NCI-H2107 treated with DMSO at 0.1 percent for 48 hours (cell line): ENCODE measurements around the gene MTMR11.
"Not testable (repeated sequence)": the region's sequence is repeated elsewhere in the genome, so short reads cannot be mapped to it uniquely, and the experiment has no call there.

ENCODE experiments used
- DNase-seq: peaks from one replicate; lab custom pipeline; 2025; ENCODE audit not compliant: unreplicated experiment; lab: John Stamatoyannopoulos, UW

Gene MTMR11

DNA sequence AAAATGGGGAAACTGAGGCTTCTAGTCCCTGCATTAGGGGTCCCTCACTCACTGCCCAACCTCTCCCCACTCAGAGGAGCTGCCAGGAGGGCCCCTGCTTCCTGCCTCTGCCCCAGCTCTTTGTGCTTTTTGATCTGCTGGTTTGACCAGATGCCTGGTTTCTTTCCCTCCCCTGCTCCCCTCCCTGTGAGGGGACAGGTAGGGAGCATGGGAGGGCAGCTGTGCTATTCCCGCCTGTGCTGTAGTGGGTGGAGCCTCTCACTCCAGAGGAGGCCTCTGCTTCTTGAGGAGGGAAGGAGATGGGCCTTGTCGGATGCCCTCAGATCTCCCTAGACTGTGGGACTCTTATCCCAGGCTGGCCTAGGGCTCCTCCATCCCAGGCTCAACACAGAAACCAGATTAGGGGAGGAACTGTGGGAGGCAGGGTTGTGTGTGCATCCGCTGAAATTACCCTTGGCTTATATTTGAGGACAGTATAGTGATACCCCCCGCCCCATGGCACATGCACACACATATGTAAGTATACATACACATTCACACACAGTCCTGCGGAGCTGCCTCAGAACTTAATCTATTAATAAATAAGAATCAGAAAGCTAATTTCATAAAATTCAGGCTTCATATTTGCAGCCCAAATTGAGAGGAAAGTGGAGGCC, 32.7 kb downstream of the MTMR11 start:
- DNase-seq = no peak

DNA sequence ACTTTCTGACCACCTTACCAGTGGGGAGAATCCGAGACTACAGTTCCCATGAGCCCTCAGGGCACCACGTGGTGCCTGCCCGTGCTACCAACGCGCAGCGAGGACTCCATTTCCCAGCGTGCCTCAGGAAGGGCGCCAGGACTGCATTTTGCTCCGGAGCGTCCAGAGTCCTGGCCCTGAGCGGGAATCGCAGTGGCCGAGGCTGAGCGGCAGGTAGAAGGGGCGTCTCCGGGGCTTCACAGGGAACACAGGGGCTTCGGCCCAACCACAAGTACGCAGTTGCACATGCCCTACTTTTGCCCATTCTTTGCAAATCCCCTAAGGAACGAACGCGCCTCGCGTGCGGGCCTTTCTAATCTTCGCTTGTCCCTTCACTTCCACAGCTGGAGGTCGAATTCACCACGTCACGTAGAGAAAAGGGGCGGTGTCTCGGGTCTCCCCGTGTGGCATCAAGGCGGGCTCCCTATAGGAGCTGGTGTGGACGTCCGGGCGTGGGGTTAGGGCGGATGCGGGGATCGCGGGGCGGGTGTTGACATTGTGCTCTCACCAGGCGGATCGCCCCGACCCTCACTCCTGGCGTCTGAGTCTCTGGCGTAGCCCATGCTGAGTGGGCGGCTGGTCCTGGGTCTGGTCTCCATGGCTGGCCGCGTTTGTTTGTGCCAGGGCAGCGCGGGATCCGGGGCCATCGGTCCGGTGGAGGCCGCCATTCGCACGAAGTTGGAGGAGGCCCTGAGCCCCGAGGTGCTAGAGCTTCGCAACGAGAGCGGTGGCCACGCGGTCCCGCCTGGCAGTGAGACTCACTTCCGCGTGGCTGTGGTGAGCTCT, 37.0 kb downstream of the MTMR11 start, which contains the start of gene BOLA1:
TSS of gene BOLA1 (plus strand) at position 109 of the 825 bp plus-strand sequence. CDS start at position 601, 492 bp downstream.
- peak; percentile 89 for DNase-seq

DNA sequence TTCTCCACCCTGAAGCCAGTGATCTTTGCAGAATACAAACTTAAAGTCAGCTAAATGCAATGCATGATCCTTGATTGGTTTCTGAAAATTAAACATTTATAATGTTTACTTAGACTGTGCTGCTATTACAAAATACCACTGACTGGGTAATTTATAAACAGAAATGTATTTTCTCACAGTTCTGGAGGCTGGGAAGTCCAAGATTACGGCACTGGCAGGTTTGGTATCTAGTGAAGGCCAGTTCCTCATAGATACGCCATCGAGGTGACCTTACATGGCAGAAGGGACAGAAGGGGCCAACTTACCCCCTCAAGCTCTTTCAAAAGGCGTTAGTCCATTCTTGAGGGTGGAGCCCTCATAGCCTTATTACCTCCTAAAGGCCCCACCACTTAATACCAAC, 40.1 kb downstream of the MTMR11 start:
- DNase-seq = no peak

DNA sequence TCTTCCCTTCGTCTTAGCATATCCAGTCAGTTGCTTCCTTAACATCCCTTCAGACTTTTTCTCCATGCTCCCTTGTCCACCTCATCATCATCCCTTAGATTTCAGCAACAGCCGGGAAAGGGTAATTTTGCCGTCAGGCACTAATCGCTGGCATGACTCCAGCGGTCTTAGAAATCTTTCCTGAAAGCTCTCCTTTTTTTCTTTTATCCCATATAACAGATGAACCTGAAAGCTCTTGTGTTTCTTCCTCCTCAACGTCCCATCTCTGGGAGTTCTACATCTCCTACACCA, 47.7 kb downstream of the MTMR11 start:
- DNase-seq = no peak

DNA sequence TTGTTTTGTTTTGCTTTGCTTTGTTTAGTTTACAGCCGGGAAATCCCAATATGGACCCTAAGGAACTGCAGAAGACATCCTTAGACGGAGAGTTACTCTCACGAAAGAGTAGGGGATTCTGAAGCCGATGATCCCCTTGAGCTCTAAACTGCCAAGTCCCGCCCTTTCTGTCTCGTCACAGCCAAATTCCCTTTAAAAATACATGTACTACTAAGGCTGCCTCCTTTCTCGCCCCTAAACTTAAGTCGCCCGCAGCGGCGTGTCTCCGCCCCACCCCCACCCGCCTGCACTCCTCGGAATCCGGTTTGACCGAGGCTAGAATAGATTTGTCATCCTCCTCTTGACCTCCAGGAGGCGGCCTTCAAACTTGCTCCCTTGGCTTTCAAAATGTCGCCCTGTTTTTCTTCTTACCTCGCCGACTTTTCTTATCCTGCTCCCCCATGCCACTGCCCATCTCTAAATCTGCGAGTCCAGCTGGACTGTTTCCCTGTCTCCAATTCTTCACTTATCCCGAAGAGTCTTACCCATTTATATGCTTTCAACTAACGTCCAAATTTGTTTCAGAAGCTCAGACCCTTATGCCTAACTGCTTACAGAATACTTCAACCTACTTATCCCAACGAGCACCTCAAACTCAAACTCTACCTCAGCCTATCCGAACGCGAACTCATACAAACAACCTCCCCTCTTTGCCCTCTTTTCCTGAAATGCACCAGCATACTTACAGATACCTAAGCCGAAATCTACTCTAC, 48.3 kb downstream of the MTMR11 start:
- peak; percentile 94 for DNase-seq

DNA sequence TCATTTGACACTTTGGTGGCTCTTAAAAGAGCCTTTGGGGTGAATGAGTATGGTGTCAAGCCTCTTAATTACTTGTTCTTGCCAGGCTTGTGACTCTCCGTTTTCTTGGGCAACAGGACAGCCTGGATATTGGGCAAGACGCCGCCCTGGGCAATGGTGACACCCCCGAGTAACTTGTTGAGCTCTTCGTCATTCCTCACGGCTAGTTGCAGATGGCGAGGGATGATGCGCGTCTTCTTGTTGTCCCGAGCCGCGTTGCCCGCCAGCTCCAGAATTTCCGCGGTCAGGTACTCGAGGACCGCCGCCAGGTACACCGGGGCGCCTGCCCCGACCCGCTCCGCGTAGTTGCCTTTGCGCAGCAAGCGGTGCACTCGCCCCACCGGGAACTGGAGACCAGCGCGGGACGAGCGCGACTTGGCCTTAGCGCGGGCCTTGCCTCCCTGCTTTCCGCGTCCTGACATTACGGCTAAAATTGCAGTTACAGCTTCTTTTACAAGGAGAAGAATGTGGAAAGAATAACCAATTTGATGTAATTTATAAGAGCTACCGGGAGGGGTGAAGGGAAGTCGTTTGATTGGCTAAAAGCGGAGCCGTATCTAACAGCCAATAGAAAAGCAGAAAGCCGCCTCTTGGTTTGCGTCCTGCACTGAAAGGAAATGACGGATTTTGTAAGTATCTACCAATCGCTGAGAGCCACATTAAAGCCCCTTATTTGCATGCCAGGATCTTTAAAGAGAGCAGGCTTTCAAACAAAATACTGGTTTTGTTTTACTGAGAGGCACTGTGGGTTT, 49.0 kb downstream of the MTMR11 start:
- peak; percentile 99 for DNase-seq

DNA sequence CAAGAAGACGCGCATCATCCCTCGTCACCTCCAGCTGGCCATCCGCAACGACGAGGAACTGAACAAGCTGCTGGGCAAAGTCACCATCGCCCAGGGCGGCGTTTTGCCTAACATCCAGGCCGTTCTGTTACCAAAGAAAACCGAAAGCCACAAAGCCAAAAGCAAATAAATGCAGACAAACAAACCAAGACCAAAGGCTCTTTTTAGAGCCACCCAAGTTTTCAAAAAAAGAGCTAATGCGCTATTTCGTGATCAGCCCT, 49.6 kb downstream of the MTMR11 start:
- not testable (repeated sequence) for DNase-seq

DNA sequence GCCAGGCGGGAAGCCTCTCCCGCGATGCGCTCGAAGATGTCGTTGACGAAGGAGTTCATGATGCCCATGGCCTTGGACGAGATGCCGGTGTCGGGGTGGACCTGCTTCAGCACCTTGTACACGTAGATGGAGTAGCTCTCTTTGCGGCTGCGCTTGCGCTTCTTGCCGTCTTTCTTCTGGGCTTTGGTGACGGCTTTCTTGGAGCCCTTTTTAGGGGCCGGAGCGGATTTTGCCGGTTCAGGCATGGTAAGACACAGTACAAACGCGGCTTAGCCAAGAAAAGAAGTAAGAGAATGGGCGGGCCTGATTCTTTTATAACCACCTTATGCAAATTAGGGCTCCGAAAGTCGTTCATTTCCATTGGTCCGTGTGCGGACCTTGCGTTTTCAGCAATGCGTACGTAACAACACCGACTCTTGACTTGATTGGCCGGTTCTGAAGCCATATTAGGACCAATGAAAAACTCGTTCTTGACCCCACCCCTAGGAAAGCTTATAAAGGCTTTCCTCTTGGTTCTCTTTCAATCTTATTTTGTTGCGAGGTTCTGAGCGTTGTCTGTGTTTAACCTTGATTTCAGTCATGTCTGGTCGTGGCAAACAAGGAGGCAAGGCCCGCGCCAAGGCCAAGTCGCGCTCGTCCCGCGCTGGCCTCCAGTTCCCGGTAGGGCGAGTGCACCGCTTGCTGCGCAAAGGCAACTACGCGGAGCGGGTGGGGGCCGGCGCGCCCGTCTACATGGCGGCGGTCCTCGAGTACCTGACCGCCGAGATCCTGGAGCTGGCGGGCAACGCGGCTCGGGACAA, 50.1 kb downstream of the MTMR11 start:
- peak; percentile 99 for DNase-seq

DNA sequence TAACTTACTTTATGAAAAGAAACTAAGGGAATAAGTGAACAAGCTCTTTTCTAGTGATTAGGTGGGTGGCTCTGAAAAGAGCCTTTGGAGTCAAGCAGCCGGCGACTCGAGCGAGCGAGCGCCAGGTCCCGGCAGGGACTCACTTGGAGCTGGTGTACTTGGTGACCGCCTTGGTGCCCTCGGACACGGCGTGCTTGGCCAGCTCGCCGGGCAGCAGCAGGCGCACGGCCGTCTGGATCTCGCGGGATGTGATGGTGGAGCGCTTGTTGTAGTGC, 50.6 kb downstream of the MTMR11 start:
- DNase-seq = not testable (repeated sequence)

DNA sequence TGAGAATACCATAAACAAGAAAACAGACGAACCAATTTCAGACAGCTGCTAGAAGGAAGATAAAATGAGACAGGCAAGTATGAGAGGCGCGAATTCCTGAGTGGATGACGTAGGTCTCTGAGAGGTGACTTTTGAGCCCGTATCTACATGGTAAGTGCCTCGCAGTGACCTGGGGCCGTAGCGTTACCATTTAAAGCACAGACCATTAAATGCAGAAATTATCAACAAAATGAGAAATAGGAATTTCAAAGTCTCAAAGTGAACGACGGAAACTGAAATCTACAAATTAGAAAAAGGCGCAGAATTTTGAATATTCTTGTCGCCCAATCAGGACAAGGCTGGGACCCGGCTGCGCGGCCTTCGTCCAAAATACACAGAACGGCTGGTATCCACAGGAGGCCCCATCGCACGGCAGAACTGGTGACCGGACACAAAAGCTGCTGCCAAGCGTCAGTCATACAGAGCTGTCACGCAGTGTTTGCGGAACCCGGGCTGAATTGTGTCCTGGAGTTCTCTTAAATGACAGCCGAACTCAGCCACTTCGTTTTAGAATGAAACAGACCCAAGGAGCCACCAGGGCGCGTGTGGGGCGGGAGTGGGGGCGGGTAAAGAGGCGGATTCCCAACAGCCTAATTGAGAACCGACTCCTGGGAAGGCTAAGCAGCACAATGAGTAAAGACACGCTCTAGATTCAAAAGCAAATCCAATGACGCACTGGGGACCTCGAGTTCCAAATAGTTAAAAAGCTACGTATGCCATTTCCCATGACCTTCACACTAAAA, 51.1 kb downstream of the MTMR11 start:
- peak; percentile 92 for DNase-seq

DNA sequence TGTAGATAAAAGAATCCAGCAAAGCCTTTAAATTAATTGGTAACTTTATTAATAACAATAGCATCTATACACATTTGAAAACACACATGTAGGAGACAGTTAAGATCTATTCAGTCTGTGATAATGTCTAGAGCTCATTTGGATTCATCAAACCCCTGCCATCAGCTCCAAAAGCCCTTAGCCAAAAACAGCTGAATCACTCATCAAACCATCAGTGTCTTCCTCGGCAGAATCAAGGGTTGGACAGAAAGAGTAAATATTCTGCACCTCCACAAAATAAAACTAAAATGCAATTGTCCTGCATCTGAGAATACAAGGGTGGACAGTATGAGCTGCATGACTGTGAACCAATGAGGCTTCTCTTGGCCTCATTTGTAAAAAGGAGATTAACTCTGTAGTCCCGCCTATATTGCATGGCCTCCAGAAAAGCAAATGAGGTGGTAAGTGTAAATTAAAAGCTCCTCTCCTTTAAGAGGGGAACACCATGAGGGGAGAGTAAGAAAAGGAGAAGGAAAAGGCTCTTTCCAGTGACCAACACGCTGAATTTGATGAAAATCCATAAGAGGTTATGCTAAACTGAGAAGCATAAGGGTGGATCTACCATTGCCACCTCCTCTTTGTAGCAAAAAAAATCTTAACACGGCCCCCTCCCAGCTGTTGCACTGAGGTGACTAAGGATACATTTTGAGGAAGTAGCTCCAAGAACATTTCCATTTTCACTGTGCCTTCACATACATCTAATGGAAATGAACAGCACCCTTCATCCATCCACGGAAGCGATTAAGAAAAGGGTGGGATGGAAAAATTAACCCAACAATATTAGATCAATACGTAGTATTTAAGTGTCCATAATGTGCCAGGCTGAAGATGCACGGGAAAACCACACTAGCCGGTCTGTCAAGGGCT, 52.0 kb downstream of the MTMR11 start:
- DNase-seq = peak; percentile 57

DNA sequence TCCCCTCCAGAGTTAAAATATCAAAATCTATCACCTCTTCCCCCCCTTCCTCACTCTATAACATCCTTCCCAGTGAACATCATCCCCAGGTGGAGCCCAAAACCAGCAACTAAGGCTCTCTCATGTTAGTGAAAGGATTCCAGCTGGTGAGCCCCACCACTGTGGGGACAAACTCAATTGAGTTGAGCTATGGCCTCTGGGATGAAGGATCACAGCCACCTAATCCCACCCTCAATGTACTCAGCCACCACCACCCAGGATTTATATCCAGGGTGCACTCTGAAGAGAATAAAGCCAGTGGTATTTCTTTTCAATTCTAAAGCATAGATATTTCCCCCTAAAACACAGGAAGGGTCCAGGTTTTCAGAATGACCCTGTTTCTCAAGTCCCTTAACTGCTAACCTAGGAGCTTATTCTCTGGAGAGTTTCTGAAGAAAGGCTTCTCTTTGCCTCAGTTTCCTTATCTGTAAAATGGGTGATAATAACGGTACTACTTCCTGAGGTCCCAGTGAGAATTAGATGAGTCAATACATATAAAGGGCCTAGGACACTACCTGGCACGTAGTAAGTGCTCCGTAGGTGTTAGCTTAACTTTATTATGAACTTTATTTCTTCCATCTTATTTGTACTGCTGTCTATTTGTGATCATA, 53.0 kb downstream of the MTMR11 start:
- DNase-seq = no peak

DNA sequence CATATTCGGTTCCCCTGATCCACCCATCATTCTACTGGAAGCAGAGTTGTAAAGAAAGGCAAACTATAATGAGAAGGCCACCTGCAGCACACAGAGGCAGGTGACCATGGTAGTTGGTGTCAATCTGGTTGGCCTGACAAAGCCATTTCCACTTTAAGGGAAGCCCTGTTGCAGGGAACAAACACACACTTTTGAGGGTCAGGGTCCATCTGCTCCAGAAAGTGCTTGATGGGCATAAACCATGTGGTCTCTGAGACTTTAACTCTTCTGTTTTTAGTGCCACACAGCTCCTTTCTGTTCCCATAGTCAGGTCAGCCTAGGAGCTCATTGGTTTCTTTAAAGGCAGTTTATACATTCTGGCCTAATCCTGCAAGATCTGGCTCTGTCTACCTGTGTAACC, 54.8 kb downstream of the MTMR11 start:
- no peak for DNase-seq

DNA sequence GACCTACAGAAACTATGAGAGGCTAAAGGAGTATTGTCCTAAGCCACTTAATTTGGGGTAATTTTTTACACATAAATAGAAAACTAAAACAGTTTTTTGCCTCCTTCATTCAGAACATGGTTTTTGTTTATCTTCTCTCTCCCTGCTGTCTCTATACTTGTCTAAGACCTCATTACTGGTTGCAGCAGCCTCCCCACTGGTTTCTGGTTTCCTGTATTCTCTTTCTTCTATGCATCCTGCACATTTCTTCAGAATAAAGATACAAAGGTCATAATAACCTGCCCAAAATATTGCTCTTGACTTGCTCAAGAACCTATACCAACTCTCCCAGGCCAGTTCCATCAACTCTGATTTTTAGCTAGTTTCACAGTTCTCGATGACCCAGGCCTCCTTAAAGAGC, 57.1 kb downstream of the MTMR11 start:
- DNase-seq = no peak
